ENCODE measurements around the gene SYNGAP1.

- no peak for TF ChIP-seq CTCF (IDR thresholded peaks at IDR 0.05)
- no peak for TF ChIP-seq POLR2A (IDR thresholded peaks at IDR 0.05)
Observed at GRCh38 chr6:33456156-33456555, 36.3 kb downstream of the SYNGAP1 start.

Measured in prostate gland (tissue), 2 donors.